HepG2 (cell line): ENCODE results near the gene CHN2. TPM values are rescaled to one million over a fixed set of nuclear protein-coding genes. Genes with fewer than 3 reads are reported as not detected.
A peak's percentile ranks its signal among the peaks of the same experiment; 100 is the strongest.

ENCODE experiments used
- BRCA1 ChIP-seq: sonication (generic); formaldehyde crosslinking; IDR thresholded peaks from 2 replicates; pipeline ENCODE4 v1.4.0; 2020; ENCODE audit warnings: missing genetic modification reagents
- PBX3 ChIP-seq: sonication (generic); formaldehyde crosslinking; IDR thresholded peaks from 2 replicates; pipeline ENCODE4 v1.8.1; 2023; ENCODE audit warnings: missing genetic modification reagents, inconsistent platforms, borderline replicate concordance
- REPIN1 ChIP-seq: sonication (generic); formaldehyde crosslinking; IDR thresholded peaks from 2 replicates; pipeline ENCODE4 v1.8.0; 2022; ENCODE audit warnings: missing genetic modification reagents, low read depth, mild to moderate bottlenecking, borderline replicate concordance
- TCF12 ChIP-seq, 2 experiments: fragments of 450-650 bp in 1 of 2; sonication (generic) in 1 of 2; formaldehyde crosslinking in 1 of 2; IDR thresholded peaks; 2 replicates each; pipeline versions ENCODE4 v1.6.1 to v1.8.0; 2017 to 2022; ENCODE audit warnings: antibody characterized with exemption in 1 of 2, mild to moderate bottlenecking in 1 of 2, missing genetic modification reagents in 1 of 2, moderate library complexity in 1 of 2
- TRIM22 ChIP-seq: fragments of 450-650 bp; IDR thresholded peaks from 2 replicates; pipeline ENCODE4 v1.6.1; 2017
- ZNF329 ChIP-seq: sonication (generic); formaldehyde crosslinking; IDR thresholded peaks from 2 replicates; pipeline ENCODE4 v1.9.0; 2021; ENCODE audit warnings: low read depth, mild to moderate bottlenecking, missing genetic modification reagents
- ZNF460 ChIP-seq: sonication (generic); formaldehyde crosslinking; IDR thresholded peaks from 2 replicates; pipeline ENCODE4 v1.5.1; 2020; ENCODE audit warnings: missing genetic modification reagents, mild to moderate bottlenecking, borderline replicate concordance
- ZNF484 ChIP-seq: sonication (generic); formaldehyde crosslinking; IDR thresholded peaks from 2 replicates; pipeline ENCODE4 v1.5.1; 2020; ENCODE audit warnings: mild to moderate bottlenecking, low read depth, missing genetic modification reagents, borderline replicate concordance
- ZNF552 ChIP-seq: sonication (generic); formaldehyde crosslinking; IDR thresholded peaks from 2 replicates; pipeline ENCODE4 v1.9.0; 2022; ENCODE audit warnings: missing genetic modification reagents, mild to moderate bottlenecking, borderline replicate concordance
- ZNF557 ChIP-seq: sonication (generic); formaldehyde crosslinking; IDR thresholded peaks from 2 replicates; pipeline ENCODE4 v1.4.0; 2020; ENCODE audit warnings: missing genetic modification reagents
- ZNF572 ChIP-seq: sonication (generic); formaldehyde crosslinking; IDR thresholded peaks from 2 replicates; pipeline ENCODE4 v1.5.1; 2020; ENCODE audit warnings: mild to moderate bottlenecking, missing genetic modification reagents
- ZNF740 ChIP-seq: sonication (generic); formaldehyde crosslinking; IDR thresholded peaks from 2 replicates; pipeline ENCODE4 v1.4.0; 2020; ENCODE audit warnings: missing genetic modification reagents
- polyA plus RNA-seq, 8 experiments: library from polyadenylated mRNA; depleted of rRNA in 3 of 8; stranded (reverse) in 7 of 8; unstranded in 1 of 8; fragments of >200 nt; fragmentation: Illumina TruSeq in 4 of 8; extraction: Trizol in 4 of 8; gene quantifications; 2 replicates each; pipeline versions ENCODE4 v1.2.1 to v1.2.3, GENCODE V29; 2011 to 2016; ENCODE audit warnings: low read depth in 4 of 8, missing spikeins in 1 of 8, mixed read lengths in 1 of 8; ENCODE audit not compliant: insufficient read depth in 1 of 8
- total RNA-seq, 5 experiments: library from RNA; depleted of rRNA; stranded (reverse); fragments of >200 nt; fragmentation: Illumina TruSeq; extraction: Trizol; gene quantifications; 2 replicates each; pipeline ENCODE4 v1.2.3, GENCODE V29; 2016; ENCODE audit warnings: low read depth in 1 of 5
- TF ChIP-seq, protein P1 (sequence below): sonication (generic); formaldehyde crosslinking; IDR thresholded peaks from 2 replicates; pipeline ENCODE4 v1.8.1; 2022; ENCODE audit warnings: low read depth, mild to moderate bottlenecking, missing genetic modification reagents
- TF ChIP-seq, protein P2 (sequence below): sonication (generic); formaldehyde crosslinking; IDR thresholded peaks from 2 replicates; pipeline ENCODE4 v1.5.0; 2020; ENCODE audit warnings: mild to moderate bottlenecking, missing genetic modification reagents

The CHN2 gene
- total and polyA plus RNA-seq, 2 of the 13 experiments (the other 11 are each of a cell fraction or from before 2014, with no cell fraction given), result 23.5 to 30.5 TPM

- TF ChIP-seq, protein P1, sequence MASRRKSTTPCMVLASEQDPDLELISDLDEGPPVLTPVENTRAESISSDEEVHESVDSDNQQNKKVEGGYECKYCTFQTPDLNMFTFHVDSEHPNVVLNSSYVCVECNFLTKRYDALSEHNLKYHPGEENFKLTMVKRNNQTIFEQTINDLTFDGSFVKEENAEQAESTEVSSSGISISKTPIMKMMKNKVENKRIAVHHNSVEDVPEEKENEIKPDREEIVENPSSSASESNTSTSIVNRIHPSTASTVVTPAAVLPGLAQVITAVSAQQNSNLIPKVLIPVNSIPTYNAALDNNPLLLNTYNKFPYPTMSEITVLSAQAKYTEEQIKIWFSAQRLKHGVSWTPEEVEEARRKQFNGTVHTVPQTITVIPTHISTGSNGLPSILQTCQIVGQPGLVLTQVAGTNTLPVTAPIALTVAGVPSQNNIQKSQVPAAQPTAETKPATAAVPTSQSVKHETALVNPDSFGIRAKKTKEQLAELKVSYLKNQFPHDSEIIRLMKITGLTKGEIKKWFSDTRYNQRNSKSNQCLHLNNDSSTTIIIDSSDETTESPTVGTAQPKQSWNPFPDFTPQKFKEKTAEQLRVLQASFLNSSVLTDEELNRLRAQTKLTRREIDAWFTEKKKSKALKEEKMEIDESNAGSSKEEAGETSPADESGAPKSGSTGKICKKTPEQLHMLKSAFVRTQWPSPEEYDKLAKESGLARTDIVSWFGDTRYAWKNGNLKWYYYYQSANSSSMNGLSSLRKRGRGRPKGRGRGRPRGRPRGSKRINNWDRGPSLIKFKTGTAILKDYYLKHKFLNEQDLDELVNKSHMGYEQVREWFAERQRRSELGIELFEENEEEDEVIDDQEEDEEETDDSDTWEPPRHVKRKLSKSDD (CRISPR knock-in tag), result peak; percentile 67; the same call in 1 of the 2 replicates
- no peak for TF ChIP-seq ZNF329 (CRISPR knock-in tag)
- peak; percentile 78; the same call in 1 of the 2 replicates for TF ChIP-seq ZNF557 (CRISPR knock-in tag)
- TF ChIP-seq ZNF740, result no peak
- no peak for TF ChIP-seq TRIM22
- TF ChIP-seq ZNF572 (CRISPR knock-in tag), result no peak
- no peak for TF ChIP-seq PBX3 (CRISPR knock-in tag)
- no peak for TF ChIP-seq TCF12 (IDR thresholded peaks at IDR 0.05)
- no peak for TF ChIP-seq TCF12 (CRISPR knock-in tag; IDR thresholded peaks at IDR 0.05)
- peak; percentile 74; the same call in 1 of the 2 replicates for TF ChIP-seq REPIN1 (CRISPR knock-in tag)
- no peak for TF ChIP-seq BRCA1 (CRISPR knock-in tag)
- TF ChIP-seq, protein P2, sequence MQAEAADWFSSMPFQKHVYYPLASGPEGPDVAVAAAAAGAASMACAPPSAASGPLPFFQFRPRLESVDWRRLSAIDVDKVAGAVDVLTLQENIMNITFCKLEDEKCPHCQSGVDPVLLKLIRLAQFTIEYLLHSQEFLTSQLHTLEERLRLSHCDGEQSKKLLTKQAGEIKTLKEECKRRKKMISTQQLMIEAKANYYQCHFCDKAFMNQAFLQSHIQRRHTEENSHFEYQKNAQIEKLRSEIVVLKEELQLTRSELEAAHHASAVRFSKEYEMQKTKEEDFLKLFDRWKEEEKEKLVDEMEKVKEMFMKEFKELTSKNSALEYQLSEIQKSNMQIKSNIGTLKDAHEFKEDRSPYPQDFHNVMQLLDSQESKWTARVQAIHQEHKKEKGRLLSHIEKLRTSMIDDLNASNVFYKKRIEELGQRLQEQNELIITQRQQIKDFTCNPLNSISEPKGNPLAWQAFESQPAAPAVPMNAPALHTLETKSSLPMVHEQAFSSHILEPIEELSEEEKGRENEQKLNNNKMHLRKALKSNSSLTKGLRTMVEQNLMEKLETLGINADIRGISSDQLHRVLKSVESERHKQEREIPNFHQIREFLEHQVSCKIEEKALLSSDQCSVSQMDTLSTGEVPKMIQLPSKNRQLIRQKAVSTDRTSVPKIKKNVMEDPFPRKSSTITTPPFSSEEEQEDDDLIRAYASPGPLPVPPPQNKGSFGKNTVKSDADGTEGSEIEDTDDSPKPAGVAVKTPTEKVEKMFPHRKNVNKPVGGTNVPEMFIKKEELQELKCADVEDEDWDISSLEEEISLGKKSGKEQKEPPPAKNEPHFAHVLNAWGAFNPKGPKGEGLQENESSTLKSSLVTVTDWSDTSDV (CRISPR knock-in tag), result no peak
- no peak for TF ChIP-seq ZNF552 (CRISPR knock-in tag)
- TF ChIP-seq ZNF484 (CRISPR knock-in tag), result no peak
- no peak; the same call in 1 of the 2 replicates for TF ChIP-seq ZNF460 (CRISPR knock-in tag)
Measured at GRCh38 chr7:29230871-29231345, 36.3 kb downstream of the CHN2 start (continued).
